HG02870 (cell line): Measurements from ENCODE around the gene ZFAND3.
"Not testable (repeated sequence)": the region's sequence is repeated elsewhere in the genome, so short reads cannot be mapped to it uniquely, and the experiment has no call there.

Experiments
- ATAC-seq: cut with Tn5 transposase; IDR thresholded peaks from one replicate; pipeline ENCODE4 v1.9.1; 2021; ENCODE audit warnings: mild to moderate bottlenecking, moderate library complexity; ENCODE audit not compliant: unreplicated experiment

Gene ZFAND3

DNA sequence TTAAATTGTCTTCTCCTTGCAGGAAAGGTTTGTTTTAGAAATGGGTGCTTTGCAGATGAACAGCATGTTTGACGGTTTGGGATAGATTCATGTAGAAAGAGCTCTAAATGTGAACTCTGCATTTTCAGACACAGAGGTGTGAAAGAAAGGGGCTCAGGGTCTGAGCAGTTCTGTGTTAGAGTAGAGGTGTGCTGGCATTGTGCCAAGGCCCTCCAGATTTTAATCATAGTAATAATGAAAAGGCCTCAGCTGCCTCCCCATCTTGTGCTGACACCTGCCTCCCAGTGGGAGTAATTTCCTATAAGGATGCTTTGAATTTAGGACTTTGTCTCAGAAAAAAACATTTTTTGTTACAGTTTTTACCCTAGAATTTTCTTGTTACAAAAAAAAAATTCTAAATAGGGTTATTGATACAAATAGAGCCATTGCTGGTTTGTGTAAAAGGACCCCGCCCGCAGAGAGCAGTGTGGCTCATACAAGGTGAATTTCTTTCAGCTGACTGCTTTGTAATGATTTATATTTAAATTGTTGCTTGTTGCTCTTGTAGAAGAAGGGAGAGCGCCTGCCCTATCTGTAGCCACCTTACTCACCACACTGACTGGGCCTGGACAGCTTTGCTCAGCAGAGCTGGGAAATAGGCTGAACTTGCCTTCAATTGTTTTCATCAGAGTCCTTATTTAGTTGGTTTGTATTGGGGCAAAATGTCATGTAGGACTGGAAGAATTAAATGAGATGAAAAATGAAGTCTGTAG, 294.5 kb downstream of the ZFAND3 start:
- no peak for ATAC-seq

- no peak for ATAC-seq
These were observed 295.6 kb downstream of the ZFAND3 start for GRCh38 chr6:38114976-38115625.

DNA sequence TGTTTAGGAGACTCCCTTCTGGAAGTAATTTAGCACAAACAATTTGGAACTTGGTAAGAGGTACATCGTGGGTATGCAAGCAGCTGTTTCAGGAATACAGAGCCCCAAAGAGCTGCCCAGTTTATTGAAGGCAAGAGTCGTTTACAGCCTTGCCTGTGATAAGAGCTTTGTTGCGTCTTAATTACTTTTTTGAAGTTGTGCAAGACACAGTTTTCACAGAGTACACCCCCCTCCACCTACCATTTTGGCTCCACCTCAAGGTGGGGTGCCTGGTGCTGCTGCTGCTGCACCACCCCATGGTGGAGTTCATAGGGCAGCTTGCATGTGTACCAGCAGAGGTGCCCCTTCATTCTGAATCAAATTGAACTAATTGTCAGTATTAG, 296.1 kb downstream of the ZFAND3 start:
- no peak for ATAC-seq

- no peak for ATAC-seq
These were observed 296.7 kb downstream of the ZFAND3 start for GRCh38 chr6:38116248-38116647.

DNA sequence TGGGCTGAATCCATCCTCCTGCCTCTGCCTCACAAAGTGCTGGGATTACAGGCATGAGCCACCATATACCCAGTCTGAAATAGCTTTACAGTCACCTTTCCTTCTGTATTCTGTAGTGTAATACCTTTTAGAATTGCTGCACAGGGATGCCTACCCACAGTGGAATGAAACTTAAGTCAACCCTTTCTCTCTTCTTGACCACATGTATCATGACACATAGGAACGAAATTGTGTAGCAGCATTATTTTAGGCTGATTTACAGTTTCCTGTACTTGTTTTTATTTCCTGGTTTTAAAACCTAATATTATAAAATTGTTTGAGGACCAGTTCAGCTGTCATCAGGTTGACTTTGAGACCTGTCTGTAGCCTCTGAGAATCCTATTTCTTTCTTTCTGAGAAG, 297.8 kb downstream of the ZFAND3 start:
- ATAC-seq = no peak

DNA sequence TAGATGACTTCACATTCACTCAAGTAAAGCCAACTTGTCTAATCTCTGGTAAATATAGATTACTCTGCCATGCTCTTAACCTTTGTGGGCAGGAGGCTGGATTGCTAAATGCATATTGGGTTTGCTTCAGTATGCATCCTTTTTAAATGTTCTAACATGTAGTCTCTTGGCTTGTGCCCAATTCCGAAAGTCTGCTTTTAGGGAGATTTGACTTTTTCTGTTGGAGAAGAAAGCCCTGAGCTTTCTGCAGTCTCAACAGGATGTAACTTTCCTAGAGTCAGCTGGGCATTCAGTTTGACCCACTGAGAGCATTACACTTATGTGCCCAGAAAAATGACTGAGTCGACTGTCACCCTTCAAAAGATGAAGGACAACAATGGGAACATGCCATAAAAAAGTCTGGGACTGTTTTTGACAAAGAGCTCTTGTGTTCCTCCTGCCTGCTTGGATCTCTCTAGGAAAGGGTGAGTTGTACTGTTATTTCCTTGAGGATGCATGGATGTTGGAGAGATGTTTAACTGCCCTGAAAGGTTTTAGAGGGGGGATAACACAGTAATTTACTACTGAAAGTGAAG, 299.4 kb downstream of the ZFAND3 start:
- ATAC-seq = no peak

DNA sequence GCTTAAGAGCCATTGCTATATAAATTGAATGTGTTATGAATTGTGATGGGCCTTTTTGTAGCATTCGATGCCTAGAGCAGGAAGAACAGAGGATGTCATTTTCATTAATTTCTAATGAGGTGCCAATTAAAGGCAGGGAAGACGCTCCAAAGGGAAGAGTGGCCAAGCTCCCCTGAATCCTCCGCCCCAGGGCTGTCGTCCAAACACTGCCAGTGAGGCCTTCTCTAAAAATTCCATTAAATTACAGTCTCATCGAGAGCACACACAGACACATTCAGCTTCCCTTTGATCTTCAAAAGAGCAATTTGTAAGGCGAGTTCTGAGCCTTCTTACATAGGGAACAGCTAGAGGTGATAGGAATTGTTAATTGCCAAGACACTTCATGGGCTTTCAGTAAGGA, 300.0 kb downstream of the ZFAND3 start:
- ATAC-seq = no peak

- not testable (repeated sequence) for ATAC-seq
These were observed 304.8 kb downstream of the ZFAND3 start for GRCh38 chr6:38124224-38124926.

- ATAC-seq = no peak
These were observed 307.8 kb downstream of the ZFAND3 start for GRCh38 chr6:38127284-38127683.

GRCh38 chr6:38131527-38131965, 312.0 kb downstream of the ZFAND3 start:
- ATAC-seq = no peak

DNA sequence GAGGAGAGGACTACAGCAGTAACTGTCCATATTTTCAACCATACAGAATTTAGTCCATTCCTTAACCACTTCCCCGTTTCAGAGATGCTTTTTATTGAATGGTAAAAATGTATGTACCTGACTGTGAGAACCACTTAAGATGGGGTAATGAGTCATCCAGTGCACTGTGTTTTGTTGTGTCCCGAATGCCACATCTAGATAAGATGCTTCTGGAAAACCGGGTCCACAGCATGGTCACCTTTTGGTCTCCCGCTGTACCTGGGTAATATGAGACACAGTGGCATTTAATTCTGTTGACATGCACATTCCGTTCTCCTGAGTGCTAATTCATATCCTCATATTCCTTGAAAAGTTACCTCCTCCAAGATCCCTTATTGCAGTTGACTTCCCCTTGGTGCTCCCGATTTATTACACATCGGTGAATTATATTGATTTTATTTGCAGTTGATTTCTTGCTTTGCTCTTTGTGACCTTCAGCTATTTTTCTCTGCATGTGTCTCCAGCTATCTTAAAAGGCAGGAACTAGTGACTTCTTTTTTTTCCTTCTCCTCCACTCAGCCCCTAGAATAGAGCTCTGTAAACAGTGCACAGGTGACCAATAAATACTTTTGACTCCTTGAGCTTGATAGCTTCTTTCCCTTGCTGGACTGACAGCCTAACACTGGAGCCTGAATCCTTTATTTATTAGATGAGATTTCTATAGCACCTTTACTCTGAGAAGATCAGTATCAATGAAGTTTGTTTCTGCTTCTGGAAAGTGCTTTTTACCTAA, 314.6 kb downstream of the ZFAND3 start:
- no peak for ATAC-seq

GRCh38 chr6:38134704-38135088, 315.2 kb downstream of the ZFAND3 start:
- no peak for ATAC-seq

GRCh38 chr6:38136547-38136946, 317.0 kb downstream of the ZFAND3 start:
- no peak for ATAC-seq

- ATAC-seq = no peak
These were observed 318.2 kb downstream of the ZFAND3 start for GRCh38 chr6:38137608-38138265.

GRCh38 chr6:38138374-38138773, 318.8 kb downstream of the ZFAND3 start:
- ATAC-seq = no peak

DNA sequence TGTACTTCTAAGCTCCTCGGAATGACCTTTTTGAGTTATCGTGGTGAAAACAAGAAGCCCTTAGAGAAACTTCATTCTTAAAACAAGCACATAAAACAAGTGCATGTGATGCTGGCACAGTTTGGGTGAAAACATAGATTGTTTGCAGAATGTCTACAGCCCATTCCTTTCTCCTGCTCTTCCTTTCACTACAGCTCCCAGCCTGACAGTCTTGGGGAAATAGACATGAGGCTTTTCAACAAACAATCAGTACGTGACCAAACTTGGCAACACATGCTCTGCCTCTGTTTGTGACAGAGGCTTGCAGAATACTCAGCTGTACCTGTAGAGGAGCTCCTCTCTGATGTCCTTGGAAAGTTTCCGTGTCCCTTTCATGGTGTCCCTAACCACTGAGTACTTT, 321.6 kb downstream of the ZFAND3 start:
- ATAC-seq = no peak

DNA sequence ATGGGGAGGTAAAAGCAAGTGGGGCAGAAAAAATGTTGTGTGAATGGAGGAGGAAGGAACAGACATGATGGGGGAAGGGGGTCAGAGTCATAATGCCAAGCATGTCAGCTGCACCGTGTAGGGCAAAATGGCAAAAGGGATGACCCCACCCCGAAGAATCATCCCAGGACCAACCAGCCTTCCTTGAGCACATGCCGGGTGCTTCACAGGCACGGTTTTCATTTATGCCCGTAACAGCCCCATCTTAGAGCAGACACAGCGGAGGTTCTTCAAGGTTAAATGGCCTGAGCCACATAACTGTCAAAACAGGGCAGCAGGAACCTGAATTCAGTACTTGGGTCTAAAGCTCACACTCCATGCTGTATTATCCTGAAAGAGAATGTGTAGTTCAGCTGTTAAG, 322.2 kb downstream of the ZFAND3 start:
- ATAC-seq = no peak

DNA sequence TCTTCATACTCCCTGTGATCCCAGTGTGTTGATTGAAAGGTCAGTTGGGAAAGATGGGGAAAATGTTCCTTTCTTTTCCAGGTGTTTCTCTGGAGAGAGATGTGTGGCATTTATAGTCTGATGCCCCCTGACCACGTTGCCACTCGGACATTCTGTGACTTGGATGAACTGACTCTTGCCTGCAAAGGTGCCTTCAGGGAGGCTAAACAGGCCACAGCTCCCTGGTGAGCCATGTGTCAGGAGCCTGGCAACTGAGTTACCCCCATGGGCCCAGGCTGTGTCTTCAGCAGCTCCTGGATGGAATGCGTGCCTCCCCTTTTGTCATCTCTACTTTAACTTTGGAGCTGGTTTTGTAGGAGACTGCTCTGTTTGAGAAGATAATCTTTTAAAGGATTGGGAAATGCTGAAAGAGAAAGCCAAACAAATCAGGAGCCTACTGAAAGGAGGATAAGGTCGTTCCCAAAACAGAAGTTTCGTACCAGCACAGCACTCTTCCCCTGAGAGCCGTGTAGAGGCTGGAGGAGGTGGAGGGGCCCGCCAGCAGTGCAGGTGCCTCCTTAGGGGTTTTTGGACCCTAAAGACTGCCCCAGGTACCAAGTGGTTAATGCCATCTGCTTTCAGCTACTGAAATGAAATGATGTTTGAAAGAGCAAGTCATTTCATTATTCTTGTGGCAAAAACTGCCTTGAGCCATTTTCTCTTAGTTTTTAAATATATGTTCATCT, 322.8 kb downstream of the ZFAND3 start:
- no peak for ATAC-seq

DNA sequence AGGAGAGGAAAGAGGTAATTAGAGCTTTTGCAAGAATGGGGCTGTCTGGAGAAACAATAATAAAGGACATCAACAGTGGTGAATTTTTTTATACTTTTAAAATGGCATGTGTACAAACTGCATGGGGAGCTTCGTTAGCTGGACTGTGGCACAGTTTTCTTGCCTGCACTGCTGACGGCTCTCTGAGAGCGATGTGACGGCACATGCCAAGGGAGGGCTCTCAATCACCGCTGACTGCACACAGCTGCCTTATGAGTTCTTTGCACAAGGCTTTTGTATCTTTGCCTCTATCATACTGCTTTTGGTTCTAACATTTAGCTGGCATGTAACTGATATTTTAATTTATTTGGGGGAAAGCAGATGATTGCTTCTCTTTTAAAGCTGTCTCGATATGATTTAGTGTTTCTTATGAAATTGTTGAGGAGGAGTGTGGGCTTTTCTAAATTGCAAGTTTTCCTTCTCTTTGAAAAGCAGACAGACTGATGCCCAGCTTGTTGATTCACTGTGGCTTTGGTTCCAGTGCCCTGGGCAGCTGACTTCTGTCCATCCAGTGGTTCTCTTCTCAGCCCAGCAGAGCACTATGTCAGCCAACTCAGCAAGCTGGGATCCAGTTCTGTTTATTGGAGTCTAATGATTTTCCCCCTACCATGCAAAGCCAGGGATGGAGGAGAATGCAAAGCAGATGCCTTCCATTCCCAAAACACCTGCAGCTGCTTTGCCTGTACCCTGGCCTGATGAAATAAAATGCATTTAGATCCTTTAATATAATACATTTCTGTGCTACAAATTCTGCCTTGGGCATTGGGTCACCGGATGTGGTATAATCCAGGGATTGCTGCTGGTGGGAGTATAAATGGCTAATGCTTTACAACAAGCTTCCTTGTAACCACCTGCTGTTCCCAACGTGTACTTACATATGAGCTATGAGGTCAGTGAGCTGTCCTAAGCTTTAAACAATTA, 323.9 kb downstream of the ZFAND3 start:
- ATAC-seq = no peak
